T-helper 9 cell (primary cell): Measurements from ENCODE around the gene LASP1.
A peak's percentile ranks its signal among the peaks of the same experiment; 100 is the strongest.

Experiments used
- DNase-seq: peaks from one replicate; pipeline ENCODE4 v3.0.0-alpha.2; 2020

Gene LASP1

DNA sequence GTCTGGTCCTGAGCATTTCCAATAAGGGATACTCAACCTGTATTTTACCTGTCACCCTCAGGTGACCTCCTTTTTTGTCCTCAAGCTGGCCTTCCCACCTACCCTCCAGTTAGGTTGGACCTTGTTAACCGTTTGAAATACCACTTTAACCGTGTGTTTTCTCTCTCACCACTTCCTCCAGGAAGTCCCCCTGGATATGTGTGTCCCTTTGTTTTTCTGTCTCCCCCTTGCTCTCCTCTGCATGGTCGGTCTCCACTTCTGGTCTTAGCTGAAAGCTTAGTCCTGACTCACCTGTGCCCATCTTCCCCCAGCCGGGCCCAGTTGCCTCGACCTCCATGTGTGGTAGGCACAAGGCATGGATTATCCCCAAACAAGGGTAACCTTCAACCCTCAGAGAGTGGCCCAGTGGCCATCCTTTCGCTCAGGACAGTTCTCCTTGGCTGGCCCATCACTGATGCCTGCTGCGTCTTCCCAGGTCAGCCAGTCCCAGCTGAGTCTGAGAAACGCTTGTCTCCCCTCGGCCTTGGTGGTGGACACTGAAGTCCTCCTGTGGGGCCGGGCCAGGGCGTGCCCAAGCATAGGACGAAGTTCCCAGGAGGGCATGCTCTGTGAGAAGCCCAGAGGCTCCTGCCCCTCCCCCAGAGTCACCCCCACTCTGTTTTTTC is 20.0 kb downstream of the LASP1 start:
- no peak for DNase-seq

DNA sequence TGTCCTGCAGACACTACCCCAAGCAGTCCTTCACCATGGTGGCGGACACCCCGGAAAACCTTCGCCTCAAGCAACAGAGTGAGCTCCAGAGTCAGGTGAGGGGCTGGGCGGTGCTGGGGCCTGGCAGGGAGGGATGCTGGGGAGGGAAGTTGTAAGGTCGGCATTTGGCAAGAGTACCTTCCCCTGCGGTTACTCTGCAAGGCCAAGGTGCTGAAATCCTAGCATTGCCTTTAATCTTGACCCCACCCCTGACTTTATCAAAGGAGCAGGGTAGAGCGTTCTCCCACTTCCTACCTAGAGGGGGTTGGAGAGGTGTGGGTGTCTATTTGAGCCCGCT is 20.5 kb downstream of the LASP1 start:
- DNase-seq: no peak

DNA sequence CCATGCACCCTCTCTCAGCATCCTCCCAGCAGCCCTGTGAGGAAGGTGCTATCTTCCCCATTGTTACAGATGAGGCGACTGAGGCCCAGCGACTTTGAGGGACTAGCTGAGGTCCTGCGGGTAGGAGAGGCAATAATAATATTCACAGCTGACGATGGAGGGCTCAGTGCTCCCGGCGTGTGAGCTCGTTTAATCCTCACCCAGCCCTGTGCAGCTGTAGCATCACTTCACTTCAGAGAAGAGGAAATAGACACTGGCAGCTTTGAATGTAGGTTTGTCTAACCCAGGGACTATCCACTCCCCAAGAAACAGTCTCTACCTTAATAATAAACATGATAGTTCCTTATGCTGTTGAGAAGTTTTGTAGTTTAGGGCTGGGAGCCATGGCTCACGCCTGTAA is 21.6 kb downstream of the LASP1 start:
- DNase-seq: no peak

DNA sequence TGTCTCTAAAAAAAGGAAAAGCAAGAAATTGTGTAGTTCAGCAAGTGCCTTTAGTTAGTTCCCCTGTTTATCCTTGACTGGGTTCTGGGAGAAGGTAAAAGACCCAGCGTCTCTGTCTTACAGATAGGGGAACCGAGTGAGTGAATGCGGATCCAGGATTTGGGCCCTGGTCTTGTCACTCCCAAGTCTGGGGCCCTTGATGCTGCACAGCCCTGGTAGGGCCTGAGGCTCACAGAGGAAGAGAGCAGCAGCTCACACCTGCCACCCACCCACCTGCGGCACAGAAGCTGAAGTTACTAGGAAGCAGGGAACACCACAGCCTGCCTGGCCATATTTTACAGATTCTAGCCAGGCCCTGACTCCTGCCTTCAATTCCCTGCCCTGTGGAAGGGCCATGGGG is 22.2 kb downstream of the LASP1 start:
- no peak for DNase-seq

DNA sequence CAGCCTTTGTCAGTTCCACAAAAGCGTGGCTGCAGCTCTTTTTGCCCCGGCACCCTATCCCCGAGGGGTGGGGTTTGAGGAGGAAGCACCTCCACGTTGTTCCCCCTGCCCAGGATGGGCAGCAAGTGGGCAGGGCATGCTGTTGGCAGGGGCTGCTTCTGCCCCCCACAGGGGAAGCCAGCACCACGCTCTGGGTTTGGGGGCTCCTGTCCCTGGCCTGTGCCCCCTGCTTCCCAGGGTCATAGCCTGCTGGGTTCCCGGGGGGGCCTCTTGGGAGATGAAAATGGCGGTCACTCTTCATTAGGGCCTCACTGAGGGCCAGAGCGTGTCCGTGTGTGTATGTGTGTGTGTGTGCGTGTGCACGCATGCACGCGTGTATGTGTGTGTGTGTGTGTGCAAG is 22.8 kb downstream of the LASP1 start:
- no peak for DNase-seq

DNA sequence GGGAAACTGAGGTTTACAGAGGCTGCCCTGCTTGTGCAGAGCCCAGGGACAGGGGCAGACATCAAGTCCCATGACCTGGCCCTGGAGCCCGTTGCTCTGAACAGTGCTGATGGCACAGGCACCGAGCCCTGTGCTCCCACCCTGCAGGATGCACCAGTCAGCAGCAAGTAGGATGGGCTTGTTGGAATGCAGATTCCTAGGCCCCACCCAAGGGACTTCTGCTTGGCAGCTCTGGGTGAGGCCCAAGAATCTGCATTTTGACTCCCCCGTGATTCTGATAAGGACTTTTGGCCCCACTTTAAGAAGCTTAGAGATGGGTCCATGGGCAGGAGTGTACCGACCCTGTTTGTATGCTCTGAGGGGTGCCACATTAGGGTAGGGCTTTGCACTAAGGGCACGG is 23.3 kb downstream of the LASP1 start:
- DNase-seq: no peak

DNA sequence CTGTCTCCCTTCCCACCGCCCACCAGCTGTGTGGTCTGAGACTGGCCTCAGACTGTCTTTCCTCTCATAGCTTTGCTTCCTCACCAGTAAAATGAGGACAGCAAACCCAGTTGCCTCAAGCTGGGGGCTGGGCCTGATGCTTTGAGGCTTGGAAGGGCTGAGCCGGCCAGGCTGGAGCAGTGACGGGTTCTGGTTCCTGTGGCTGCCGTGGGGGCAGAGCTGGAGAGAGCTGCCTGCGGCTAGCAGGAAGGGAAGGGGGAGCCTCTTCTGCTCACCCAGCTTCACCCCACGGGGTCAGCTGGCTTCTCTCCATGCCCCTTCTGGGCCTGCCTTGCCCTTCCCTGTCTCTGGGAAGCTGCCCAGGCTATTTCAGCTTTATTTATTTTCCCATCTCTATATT is 23.7 kb downstream of the LASP1 start:
- DNase-seq: no peak

DNA sequence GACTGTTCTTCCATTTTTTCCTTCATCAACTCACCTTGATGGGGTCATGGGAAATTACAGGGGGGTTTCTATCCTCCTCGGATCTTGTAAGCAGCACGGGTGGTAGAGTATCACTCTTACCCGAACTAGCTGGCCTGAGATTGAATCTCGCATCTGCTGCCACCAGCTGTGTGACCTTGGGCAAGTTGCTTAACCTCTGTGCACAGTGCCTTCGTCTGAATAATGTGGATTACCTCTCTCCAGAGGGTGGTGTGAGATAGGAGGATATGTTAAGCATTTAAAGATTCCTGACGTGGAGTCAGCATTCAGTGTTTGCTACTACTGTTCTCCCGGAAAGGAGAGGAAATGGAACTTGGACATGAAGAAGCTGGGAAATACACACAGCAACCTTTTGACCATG is 24.4 kb downstream of the LASP1 start:
- no peak for DNase-seq

DNA sequence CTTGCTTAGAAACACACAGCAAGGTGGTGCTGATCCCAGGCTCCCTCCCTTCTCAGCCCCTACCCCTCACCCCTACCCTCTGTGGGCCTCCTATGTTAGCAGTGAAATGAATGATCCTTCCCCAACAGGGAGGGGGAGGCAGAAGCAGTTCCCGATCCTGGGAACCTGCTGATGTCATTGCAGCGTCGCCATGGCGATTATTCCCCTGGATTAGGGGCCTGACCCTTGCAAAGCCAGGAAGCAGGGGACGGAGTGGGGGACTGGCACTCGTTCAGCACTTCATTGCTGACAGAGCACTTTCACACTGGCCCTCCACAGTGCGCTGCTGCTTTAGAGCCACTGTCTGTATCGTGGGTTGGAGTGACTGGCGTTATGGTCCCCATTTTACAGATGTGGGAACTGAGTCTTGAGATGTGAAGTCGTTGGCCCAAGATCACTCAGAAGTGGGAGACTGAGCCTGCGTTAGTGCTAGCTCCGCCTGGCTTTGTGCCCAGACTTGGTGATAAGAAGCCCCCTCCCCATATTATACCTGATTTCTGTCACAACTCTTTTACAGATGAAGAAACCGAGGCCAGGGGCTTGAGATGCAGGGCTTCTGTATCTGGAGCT is 26.6 kb downstream of the LASP1 start:
- no peak for DNase-seq

DNA sequence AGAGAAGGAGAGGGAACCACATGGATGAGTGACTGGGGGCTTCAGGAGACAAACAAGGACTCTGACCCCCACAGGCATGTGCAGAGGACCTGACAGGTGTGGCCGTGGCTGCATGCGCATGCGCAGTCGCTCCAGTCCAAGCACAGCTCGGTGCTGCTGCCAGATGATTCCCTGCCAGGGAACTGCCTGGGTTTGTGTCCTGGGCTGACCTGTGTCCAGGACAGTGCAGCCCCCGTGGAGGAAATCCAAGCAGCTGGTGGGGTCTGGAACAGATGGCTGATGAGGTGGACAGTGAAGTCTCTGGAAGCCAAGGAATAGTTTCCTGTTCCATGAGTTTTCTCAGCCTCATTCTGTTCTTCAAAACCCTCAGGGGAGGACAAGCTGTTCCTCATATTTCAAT is 27.3 kb downstream of the LASP1 start:
- DNase-seq: no peak

DNA sequence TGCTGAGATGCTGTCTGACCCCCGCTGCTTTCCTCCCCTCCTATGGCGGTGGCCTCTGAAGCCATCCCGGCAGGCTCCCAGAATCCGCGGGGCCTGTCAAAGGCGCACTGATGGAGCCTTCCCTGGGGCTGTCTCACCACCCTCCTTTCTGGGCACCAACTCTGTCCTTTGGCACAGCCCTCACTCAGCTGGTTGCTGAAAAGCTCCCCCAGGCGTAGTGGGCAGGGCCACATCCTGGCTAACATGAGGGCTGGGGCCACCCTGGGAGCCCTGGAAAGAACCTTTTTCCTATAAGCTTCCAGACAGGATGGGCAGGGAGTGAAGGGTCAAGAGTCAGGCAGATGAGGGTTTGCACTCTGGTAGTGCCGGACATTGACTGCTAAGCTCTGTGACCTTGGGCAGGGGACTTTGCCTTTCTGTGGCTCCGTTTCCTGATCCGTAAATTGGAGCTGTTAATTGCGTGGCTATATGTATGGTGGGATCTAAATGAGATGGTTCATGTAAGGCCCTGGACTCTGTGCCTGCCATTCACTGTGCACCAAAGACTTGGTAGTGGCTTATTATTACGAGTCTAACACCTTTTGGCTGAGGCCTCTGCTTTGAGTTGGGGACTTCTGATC is 27.9 kb downstream of the LASP1 start:
- DNase-seq: no peak

DNA sequence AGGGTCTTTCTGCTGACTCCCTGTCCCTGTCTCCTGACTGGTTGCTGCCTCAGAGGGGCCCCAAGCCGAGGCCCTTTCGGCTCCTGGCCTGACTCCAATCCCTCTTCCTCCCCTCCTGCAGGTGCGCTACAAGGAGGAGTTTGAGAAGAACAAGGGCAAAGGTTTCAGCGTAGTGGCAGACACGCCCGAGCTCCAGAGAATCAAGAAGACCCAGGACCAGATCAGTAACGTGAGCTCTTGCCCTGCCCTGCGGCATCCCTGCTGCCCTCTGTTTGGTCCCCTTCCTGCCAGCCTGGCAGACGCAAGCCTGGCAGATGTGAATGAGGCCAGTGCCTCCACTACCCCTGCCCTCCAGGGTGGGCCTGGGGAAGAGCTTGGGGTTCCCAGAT is 28.4 kb downstream of the LASP1 start:
- no peak for DNase-seq

DNA sequence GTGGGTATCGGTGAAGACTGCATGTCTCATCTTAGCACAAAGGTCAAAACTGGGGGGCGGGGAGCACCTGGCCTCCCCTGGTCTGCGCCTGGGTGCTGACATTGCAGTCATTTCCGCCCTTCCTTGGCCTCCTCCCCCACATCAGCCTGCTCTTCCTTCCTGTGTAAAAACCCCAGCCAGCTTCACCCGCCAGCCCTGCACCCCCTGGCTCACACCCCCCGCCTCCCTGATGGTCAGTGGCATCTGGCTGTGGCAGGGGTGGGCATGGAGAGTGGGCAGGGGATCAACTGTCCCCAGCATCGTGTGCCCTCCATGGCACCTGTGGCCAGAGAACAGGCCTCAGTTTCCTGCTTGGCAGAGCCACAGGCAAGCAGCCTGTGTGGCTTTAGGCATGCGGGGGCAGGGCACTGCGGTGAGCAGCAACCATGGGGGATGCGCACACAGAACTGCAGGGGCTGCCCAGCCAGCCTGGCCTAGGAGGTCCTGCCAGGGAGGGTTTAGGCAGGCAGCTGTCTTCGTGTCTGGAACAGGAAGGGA is 29.0 kb downstream of the LASP1 start:
- DNase-seq: peak; percentile 70

DNA sequence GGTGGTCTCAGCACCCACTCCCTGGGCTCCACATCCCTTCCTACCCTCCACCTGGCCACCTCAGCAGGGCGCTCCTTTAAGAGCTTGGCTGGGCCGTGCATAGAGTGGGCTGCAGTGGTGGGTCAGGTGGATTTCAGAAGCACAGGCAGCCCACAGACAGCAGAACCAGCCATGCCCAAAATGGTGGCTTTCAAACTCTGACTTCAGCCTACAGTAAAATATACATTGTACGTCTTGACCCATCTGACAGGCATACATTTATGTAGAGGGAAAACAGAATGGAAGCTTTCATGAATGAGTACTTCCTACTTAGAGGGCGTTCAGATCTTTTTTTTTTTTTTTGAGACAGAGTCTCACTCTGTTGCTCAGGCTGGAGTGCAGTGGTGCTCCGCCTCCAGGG is 29.6 kb downstream of the LASP1 start:
- DNase-seq: no peak

DNA sequence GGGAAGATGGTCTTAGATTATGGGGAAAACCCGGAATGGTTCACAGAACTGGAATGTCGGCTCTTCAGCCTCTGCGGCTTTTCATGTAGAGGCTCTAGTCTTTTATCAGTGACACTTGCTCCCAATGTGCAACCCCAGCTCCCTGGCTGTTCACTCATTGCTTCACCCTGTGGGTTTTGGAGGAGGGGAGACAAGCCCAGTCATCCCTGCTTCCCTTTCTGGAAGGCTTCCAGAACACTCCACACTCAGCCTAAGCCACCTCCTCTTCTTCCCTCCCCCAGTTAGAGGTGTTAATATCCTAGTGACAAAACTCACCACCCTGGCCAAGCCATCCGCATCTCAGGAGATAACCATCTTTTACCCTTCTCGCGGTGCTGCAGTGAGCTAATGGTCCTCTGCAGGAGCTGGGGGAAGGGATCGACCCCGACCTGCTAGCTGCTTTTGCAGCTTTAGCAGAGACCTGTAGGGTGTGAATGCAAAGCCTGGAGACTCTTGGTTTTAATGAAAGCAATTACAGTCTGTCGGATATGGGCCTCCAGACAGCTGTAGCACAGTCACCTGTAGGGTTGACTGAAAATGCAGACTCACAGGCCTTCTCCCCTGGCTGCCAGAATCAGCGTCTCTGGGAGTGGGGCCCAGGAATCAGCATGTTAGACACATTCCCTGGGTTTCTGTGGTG is 31.3 kb downstream of the LASP1 start:
- no peak for DNase-seq

DNA sequence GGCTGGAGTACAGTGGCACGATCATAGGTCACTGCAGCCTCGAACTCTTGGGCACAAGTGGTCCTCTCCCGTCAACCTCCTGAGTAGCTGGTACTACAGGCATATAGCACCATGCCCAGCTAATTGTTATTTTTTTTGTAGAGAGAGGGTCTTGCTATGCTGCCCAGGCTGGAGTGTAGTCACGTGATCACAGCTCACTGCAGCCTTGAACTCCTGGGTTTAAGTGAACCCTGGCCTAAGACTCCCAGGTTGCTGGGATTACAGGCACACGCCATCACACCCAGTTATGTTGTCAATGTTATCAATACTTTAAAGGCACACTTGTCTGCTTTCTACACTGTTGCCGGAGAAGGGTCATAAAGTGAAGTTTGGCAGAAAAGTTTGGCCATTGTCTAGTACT is 33.5 kb downstream of the LASP1 start:
- no peak for DNase-seq

DNA sequence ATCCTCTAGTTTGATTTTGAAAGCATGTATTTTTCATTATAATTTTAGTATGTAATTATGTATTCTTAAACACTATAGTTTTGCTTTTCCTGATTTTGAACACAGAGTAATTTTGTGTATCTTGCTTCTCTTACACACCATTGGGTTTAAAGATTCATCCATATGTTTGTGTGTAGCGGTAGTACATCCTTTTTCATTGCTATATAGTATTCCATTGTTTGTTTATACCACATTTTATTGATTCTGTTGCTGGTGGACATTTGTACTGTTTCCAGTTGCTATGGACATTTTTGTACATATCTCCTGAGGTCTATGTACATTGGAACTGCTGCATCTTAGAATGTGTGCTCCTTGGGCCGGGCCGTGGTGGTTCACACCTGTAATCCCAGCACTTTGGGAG is 35.0 kb downstream of the LASP1 start:
- no peak for DNase-seq

DNA sequence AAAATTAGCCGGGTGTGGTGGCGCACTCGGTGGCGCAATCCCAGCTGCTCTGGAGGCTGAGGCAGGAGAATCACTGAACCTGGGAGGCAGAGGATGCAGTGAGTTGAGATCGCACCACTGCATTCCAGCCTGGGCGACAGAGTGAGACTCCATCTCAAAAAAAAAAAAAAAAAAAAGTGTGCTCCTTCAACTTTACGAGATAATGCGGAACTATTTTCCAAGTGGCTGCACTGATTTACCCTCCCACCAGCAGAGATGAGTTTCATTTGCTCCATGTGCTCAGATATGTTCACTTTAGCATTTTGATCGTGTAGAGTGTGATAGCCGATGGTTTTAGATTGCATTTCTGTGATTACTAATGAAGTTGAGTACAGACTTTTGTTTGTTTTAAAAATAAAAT is 35.5 kb downstream of the LASP1 start:
- DNase-seq: no peak

DNA sequence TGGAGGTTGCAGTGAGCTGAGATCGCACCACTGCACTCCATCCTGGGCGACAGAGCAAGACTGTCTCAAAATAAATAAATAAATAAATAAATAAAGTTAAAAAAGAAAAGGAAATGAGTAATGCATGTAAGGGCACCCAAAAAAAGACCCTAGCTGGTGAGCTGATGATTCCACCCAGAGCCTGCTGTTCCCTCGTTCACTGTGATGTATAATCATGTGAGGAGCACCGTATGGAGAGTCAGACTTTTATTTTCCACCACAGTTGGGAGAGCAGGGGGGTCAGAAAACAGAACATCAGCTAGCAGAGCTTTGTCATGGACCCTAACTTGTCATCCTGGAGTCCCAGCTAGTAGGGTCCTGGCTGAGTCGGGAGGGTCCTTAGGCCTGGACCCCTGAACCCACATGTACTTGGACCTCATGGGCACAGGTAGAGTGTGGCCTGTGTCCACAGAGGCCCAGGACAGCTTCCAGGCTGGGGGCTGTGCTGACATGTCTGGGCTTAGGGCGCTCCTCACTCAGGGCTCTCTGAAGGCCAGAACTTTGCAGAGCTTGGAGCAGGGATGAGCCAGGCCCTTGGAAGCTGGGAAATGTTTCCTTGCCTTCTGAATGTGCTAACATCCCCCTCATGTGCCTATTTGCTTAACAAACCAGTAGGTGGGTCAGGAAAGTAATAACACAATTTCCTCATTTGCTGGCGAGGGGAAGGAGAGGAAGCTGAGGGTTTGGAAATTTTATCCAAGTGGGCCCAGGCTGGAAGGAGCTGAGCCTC is 36.8 kb downstream of the LASP1 start:
- no peak for DNase-seq

DNA sequence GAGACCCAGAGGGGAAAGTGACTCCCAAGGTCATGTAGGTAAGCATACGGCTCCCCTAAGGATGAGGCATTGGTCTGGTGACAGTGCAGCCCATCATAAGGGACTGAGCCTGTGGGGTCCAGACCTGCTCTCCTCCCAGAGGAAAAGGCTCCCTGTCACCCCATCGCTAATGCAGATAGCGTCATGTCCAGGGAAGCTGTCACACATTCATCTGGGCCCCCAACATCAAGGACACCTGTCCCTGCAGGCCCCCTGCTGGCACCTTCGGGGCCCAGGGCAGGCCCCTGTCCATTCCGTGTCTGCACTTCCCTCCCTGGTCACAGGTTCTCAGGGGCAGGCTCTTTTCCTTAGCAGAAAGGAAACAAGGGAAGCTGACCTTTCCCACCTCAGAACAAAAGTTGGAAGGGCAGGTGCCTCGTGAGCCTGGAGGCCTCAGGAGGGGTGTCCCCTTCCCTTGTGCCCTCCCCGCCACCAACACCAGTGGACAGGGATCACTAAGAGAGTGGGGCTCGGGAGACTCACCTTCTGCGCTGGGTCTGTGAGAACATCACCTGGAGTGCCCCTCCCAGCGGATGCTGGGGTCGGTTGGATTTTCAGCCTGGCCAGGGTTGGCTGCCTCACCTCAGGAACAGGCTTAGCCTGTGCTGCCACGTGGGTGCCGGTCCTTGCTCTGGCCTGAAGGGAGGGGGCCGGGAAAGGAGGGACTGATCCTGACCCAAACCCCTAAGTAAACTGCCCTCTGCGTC is 38.2 kb downstream of the LASP1 start:
- DNase-seq: no peak

DNA sequence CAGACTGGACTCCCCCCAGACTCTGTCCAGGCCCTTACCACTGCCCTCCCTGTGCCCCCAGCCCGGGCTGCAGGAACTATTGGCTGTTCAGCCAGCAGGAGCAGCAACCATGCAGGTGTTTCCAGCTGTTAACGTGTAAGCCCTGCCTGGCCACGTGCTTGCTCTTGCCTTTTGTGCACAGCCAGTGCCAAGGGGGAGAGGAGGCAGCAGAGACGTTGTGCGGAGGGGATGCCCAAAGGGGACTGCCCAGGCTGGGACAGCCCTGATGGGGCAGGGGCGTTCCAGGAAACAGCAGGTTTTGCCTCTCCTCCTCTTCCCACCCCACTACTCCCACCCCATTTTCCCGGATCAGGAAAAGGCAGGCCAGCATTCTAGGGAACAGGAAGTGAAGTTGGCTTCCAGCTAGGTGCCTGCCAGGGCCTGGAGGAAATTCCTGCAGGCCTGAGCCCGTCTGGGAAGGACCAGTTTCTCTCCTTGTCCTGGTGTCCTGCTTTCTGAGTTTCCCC is 38.9 kb downstream of the LASP1 start:
- DNase-seq: no peak

DNA sequence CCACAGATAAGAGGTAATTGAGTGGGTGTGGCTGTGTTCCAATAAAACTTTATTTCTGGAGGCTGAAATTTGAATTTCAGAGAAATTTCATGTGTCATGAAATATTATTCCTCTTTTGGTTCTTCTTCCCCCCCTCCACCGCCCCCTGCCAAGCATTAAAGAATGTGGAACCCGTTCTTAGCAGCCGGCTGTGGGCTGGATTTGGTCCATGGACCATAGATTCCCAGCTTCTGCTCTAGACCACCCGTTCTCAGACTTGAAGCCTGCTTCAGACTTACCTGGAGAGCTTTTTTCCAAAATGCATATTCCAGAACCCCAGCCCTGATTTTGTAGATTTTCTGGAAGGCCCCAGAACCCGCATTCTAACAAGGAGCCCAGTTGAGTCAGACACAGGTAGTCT is 40.5 kb downstream of the LASP1 start:
- no peak for DNase-seq
